Thyroid gland (tissue), 4 donors: ENCODE measurements around the gene SNAP29.
A peak's percentile ranks its signal among the peaks of the same experiment; 100 is the strongest.

Experiments
- CTCF ChIP-seq, 6 experiments: fragments of 200-600 bp in 3 of 6; fragments of 450-650 bp in 3 of 6; sonication (generic) in 3 of 6; IDR thresholded peaks; one replicate each; pipeline ENCODE4 v1.5.1; 2016 to 2019; ENCODE audit warnings: antibody characterized with exemption in 6 of 6, mild to moderate bottlenecking in 2 of 6, inconsistent platforms in 1 of 6, moderate library complexity in 1 of 6
- POLR2A ChIP-seq, 2 donors: fragments of 450-650 bp; IDR thresholded peaks; one replicate each; pipeline ENCODE4 v1.6.1; 2017; ENCODE audit warnings: antibody characterized with exemption in 2 of 2, mild to moderate bottlenecking in 2 of 2, moderate library complexity in 1 of 2

- TF ChIP-seq CTCF (IDR thresholded peaks at IDR 0.05) (peak in 5 of 6 experiments; percentile 59 to 75 (median 70)), POLR2A (IDR thresholded peaks at IDR 0.05) (no peak)
Measured at GRCh38 chr22:20885557-20886323, 26.9 kb downstream of the SNAP29 start.
